GM19023 (cell line): ENCODE measurements around the gene RAD18.

ENCODE experiments used
- ATAC-seq: cut with Tn5 transposase; IDR thresholded peaks from one replicate; pipeline ENCODE4 v1.9.1; 2021; ENCODE audit warnings: mild to moderate bottlenecking, moderate library complexity; ENCODE audit not compliant: unreplicated experiment

RAD18 gene

GRCh38 chr3:8839607-8840325, 123.5 kb downstream of the RAD18 start:
- ATAC-seq, result no peak

- no peak for ATAC-seq
Measured at GRCh38 chr3:8838765-8839423, 124.4 kb downstream of the RAD18 start.

- ATAC-seq, result no peak
Measured at GRCh38 chr3:8838234-8838633, 125.0 kb downstream of the RAD18 start.

GRCh38 chr3:8837162-8837561, 126.1 kb downstream of the RAD18 start:
- ATAC-seq, result no peak

- ATAC-seq, result no peak
Measured at GRCh38 chr3:8836096-8836495, 127.2 kb downstream of the RAD18 start.

GRCh38 chr3:8835385-8835784, 127.9 kb downstream of the RAD18 start:
- ATAC-seq, result no peak

GRCh38 chr3:8834974-8835373, 128.3 kb downstream of the RAD18 start:
- no peak for ATAC-seq

GRCh38 chr3:8827641-8828040, 135.6 kb downstream of the RAD18 start:
- ATAC-seq, result no peak
